Activated naive CD8-positive, alpha-beta T cell treated with anti-CD3 and anti-CD28 coated beads, Interleukin-2, amount 10 ng/mL, durations not matched to agents 7 days and 5 days (primary cell): ENCODE measurements around the gene HADHB. TPM values are rescaled to one million over a fixed set of nuclear protein-coding genes. Genes with fewer than 3 reads are reported as not detected.
"Not testable (repeated sequence)": the region's sequence is repeated elsewhere in the genome, so short reads cannot be mapped to it uniquely, and the experiment has no call there.

Experiments used
- ATAC-seq: fragments of 150-1000 bp; cut with Tn5 transposase; one replicate; pipeline ENCODE4 v1.10.0; 2021; ENCODE audit warnings: low read depth, moderate library complexity
- POLR2A ChIA-PET: fragments of 350-600 bp; sonication (Branson Sonifier 250); formaldehyde crosslinking; loops from one replicate; lab custom pipeline; 2021; ENCODE audit warnings: antibody characterized with exemption; lab: Charles Lee
- DNase-seq: peaks from one replicate; pipeline ENCODE4 v3.0.0; 2021
- H3K27ac Mint-ChIP-seq: one replicate; pipeline ENCODE4 v1.8.0; 2022; ENCODE audit warnings: mild to moderate bottlenecking, mixed read lengths
- H3K27me3 Mint-ChIP-seq: one replicate; pipeline ENCODE4 v1.8.0; 2022; ENCODE audit warnings: mild to moderate bottlenecking, moderate library complexity, mixed read lengths
- H3K36me3 Mint-ChIP-seq: one replicate; pipeline ENCODE4 v1.8.0; 2021; ENCODE audit warnings: mild to moderate bottlenecking, mixed read lengths
- H3K4me1 Mint-ChIP-seq: one replicate; pipeline ENCODE4 v1.8.0; 2021; ENCODE audit warnings: mixed read lengths
- H3K4me3 Mint-ChIP-seq: one replicate; pipeline ENCODE4 v1.8.0; 2022; ENCODE audit warnings: mild to moderate bottlenecking, moderate library complexity, mixed read lengths
- H3K9me3 Mint-ChIP-seq: one replicate; pipeline ENCODE4 v1.8.0; 2021; ENCODE audit warnings: mixed read lengths
- total RNA-seq, 2 experiments: library from RNA; stranded (reverse); gene quantifications; one replicate each; pipeline ENCODE4 v1.2.3, GENCODE V29; 2021

The HADHB gene
- total RNA-seq, 2 experiments from 2014 or later, result 68.1 to 72.7 TPM

DNA sequence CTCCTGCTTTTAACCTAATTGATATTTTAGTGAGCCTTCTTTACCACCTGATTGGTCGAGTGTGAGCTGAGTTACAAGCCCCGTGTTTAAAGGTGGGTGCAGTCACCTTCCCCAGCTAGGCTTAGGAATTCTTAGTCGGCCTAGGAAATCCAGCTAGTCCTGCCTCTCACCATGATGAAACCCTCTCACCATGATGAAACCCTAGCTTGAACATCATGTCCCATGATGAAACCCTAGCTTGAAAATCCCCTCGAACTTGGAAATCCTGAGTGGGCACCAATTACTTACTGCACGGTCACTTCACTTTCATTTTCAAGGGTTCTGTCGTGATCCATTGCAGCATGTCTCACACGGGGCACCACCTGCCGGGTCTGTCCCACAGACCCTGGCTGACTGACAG is 14.1 kb downstream of the HADHB start:
- DNase-seq, POLR2A ChIA-PET, H3K4me3 Mint-ChIP-seq, H3K4me1 Mint-ChIP-seq, H3K27ac Mint-ChIP-seq, H3K9me3 Mint-ChIP-seq, H3K27me3 Mint-ChIP-seq, ATAC-seq: not testable (repeated sequence)
- peaks cover 11% of the 10 kb centered on the region for H3K36me3 Mint-ChIP-seq

DNA sequence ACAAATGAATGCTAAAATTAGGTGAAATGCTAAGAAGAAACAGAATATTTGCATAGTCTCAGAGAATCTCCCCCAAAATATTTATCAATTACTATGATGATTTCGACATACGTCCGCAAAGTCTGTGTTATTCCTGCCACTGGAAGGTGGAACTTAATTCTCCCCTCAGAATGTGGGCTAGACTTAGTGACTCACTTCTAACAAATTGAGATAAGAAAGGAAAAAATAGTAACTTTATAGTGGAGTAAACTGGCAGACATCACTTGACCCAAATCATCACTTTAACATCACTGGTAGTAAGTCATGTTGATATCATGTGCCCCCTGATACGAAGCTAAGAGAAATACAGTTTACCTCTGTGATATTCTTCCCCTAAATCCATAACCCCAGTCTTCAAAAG is 23.5 kb downstream of the HADHB start:
- H3K4me3 Mint-ChIP-seq, result no peak overlapping the region
- H3K4me1 Mint-ChIP-seq, result peaks cover 3% of the 10 kb centered on the region
- DNase-seq, result no peak
- H3K36me3 Mint-ChIP-seq, result peaks cover 20% of the 10 kb centered on the region
- POLR2A ChIA-PET, result no interaction called here
- H3K27ac Mint-ChIP-seq, result no peak overlapping the region
- no peaks in the 10 kb centered on the region for H3K9me3 Mint-ChIP-seq
- no peaks in the 10 kb centered on the region for H3K27me3 Mint-ChIP-seq
- ATAC-seq, result no peak

DNA sequence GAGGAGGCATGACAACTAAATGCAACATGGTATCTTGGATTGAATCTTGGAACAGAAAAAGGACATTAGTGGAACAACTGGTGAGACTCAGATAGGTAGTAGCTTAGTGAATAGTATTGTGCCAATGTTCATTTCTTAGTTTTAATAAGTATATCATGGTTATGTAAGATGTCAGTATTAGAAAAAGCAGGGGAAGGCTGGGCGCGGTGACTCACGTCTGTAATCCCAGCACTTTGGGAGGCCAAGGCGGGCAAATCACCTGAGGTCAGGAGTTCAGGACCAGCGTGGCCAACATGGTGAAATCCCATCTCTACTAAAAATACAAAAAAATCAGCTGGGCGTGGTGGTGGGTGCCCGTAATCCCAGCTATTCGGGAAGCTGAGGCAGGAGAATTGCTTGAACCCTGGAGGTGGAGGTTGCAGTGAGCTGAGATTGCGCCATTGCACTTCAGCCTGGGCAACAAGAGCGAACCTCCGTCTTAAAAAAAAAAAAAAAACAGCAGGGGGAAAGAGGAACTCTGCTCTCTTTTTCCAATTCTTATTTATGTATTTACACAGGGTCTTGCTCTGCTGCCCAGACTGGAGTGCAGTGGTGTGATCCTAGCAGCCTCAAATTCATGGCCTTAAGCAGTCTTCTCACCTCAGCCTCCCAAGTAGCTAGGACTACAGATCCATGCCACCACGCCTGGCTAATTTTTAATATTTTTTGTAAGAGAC is 24.1 kb downstream of the HADHB start:
- DNase-seq, POLR2A ChIA-PET: not testable (repeated sequence)

DNA sequence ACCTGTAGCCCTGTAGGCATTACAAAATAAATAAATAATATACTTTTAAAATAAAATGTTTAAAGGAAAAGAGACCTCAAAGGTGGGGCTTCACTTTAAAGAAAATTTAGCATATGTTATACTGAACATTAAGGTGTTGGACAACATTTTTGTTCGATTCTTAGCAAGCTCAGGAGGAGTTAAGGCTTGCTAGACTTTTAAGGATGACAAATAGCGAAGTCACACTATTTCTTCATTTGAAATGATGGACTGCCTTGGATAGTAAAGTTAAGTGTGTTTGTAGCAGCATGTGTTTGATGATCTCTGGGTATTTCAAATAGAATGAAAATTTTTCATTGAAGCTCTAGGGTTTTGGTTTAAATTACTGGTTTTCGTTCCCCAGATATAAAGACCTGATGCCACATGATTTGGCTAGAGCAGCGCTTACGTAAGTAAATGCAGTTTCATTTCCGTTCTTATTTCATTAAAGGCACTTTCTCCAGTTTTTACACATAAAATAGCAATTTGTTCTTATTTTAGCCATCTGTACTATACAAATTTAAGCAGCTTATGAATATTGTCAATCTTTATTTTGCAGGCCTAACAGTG is 24.9 kb downstream of the HADHB start:
- no peak overlapping the region for H3K27ac Mint-ChIP-seq
- ATAC-seq, result no peak

More for the DNA sequence above, 24.1 kb downstream of the HADHB start:
- not testable (repeated sequence) for ATAC-seq, H3K9me3 Mint-ChIP-seq, H3K27ac Mint-ChIP-seq, H3K4me3 Mint-ChIP-seq, H3K4me1 Mint-ChIP-seq, H3K27me3 Mint-ChIP-seq
- peaks cover 20% of the 10 kb centered on the region for H3K36me3 Mint-ChIP-seq

DNA sequence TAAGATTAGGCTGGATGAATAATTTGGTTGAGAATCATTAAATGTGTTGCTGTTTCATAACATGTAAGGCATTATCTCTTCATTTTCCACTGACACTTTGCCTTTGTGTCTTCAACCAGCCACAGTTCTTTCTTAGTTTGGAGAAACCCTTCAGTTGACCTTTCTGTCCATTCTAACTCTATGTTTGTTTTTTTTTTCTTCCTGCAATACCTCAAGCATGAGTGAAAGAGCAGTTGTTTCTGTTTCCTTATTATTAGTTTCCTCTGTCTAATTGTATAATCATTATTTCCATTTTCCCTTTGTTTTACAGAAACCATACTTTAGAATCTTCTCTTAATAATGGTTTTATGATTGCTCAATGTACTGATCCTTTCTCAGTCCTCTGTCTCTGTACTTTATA is 25.6 kb downstream of the HADHB start:
- H3K36me3 Mint-ChIP-seq, result peaks cover 18% of the 10 kb centered on the region
- no peak overlapping the region for H3K4me3 Mint-ChIP-seq
- DNase-seq, result no peak
- H3K9me3 Mint-ChIP-seq, result no peaks in the 10 kb centered on the region
- no peaks in the 10 kb centered on the region for H3K27me3 Mint-ChIP-seq
- no peak overlapping the region for H3K27ac Mint-ChIP-seq
- no peak for ATAC-seq
- peaks cover 3% of the 10 kb centered on the region for H3K4me1 Mint-ChIP-seq
- POLR2A ChIA-PET, result no interaction called here

More for the DNA sequence above, 24.9 kb downstream of the HADHB start:
- Mint-ChIP-seq H3K4me1 (peaks cover 3% of the 10 kb centered on the region), H3K9me3 (no peaks in the 10 kb centered on the region), H3K36me3 (peaks cover 18% of the 10 kb centered on the region), H3K4me3 (no peak overlapping the region), H3K27me3 (no peaks in the 10 kb centered on the region)
- DNase-seq, result no peak
- POLR2A ChIA-PET, result no interaction called here

DNA sequence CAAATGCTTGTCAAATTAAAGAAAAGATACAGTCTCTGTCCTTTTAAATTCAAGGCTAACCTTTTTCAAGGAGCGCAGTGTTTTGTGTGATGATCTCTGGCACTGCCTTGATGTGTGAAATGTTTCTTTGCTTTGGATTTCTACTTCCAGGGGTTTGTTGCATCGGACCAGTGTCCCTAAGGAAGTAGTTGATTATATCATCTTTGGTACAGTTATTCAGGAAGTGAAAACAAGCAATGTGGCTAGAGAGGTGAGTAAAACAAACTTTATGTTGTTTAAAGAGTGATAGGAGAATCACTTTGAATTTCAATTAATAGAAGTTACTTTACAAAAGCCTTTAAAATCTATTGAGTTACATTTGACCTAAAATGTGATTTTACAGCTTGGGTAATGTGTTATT is 28.8 kb downstream of the HADHB start:
- POLR2A ChIA-PET, result no interaction called here
- Mint-ChIP-seq H3K4me1 (peaks cover 3% of the 10 kb centered on the region), H3K9me3 (no peaks in the 10 kb centered on the region), H3K36me3 (peaks cover 13% of the 10 kb centered on the region), H3K27ac (no peak overlapping the region), H3K27me3 (no peaks in the 10 kb centered on the region), H3K4me3 (no peak overlapping the region)
- ATAC-seq (no peak), DNase-seq (no peak)

DNA sequence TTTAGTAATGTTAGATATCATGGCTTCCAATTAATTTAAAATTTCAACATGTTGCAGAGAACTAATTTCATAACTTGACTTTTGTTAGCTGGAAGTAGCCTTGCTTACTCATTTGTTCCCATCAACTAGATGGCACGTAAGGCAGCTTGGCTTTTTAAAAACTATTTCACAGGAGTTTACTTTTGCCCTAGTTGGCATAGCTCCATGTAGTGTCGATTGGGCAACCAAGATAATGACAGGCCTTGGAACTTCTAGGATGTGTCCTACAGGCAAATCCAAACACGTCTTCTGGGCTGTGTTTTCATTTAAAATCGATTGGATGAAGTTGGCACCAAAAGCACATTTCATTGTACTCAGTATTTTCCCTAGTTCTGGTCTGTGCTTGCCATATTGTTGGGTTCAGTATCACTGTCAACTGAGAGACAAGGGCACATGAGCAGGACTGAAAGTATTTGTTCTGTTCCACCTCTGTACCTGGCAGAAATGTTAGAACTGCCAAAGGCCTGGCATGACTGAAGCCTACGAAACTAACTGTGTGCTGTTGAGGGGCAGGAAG is 29.4 kb downstream of the HADHB start:
- ATAC-seq (no peak), DNase-seq (no peak)
- no peak overlapping the region for H3K27ac Mint-ChIP-seq
- no peak overlapping the region for H3K4me3 Mint-ChIP-seq
- peaks cover 3% of the 10 kb centered on the region for H3K4me1 Mint-ChIP-seq
- POLR2A ChIA-PET, result no interaction called here
- H3K9me3 Mint-ChIP-seq, result no peaks in the 10 kb centered on the region
- peaks cover 13% of the 10 kb centered on the region for H3K36me3 Mint-ChIP-seq
- H3K27me3 Mint-ChIP-seq, result no peaks in the 10 kb centered on the region

DNA sequence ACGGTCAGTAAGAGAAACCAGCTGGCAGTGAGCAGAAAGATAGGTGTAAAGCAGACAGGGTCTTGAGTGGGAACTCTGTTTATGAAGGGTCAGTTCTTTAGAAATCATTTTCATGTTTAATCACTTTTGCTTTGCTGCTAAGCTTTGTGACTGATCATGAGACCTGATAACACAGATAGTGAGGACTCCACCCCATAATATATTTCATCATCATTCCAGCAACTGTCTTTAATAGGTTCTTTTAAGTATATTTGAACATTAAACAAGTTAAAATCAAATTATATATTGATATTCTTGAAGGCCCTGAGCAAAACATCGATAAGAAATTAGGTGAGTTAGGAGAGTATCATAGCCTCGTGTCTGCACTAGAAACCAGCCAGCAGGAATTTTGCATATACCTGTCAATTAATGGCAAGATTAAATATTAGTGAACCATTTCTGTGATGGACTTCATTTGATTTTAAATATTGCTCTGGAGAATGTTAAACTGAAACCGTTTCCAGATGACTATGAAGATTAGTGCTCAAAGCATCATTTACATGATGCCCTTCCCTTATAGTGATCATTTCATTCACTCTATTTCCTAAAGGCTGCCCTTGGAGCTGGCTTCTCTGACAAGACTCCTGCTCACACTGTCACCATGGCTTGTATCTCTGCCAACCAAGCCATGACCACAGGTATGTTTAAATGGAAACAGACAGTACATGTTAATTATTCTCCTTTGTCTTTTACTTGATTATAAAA is 31.9 kb downstream of the HADHB start:
- Mint-ChIP-seq H3K9me3 (no peaks in the 10 kb centered on the region), H3K4me1 (no peaks in the 10 kb centered on the region), H3K27me3 (no peaks in the 10 kb centered on the region), H3K36me3 (peaks cover 16% of the 10 kb centered on the region), H3K4me3 (no peak overlapping the region), H3K27ac (no peak overlapping the region)
- DNase-seq (no peak), ATAC-seq (no peak)
- POLR2A ChIA-PET, result no interaction called here

DNA sequence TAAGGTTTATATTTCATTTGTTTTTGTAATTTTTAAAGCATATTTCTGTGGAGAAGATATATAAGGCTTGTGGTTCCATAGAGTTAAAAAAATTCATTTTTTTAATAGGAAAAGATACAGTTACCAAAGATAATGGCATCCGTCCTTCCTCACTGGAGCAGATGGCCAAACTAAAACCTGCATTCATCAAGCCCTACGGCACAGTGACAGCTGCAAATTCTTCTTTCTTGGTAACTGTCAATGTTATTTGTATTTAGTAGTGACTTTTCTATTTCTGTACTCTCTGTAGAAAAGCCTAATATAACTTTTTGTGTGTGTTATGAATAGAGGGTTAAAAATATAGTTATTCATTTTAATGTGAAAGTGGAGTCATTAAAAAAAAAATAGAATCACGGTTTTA is 35.1 kb downstream of the HADHB start:
- Mint-ChIP-seq H3K27ac (no peak overlapping the region), H3K27me3 (no peaks in the 10 kb centered on the region), H3K36me3 (peaks cover 23% of the 10 kb centered on the region), H3K4me1 (peaks cover 2% of the 10 kb centered on the region), H3K9me3 (no peaks in the 10 kb centered on the region), H3K4me3 (no peak overlapping the region)
- POLR2A ChIA-PET, result no interaction called here
- ATAC-seq (no peak), DNase-seq (no peak)

DNA sequence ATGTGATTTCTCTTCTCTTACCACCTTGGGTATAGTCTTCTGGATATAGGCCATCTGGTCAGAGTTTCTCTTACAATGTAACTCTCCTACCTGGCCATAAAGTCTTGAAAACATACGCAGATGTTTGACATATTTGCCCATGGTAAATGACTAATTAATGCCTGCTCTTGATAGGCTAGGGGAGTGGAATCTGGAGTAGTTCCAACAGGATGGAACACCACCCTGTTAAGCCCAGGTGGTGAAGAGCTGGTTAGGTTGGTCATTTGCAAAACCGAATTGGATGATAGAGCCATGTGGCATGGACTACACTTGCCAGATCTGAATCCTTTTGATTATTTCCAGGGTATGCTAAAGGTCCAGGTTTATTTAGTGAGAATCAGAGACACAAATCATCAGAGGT is 36.5 kb downstream of the HADHB start:
- no peaks in the 10 kb centered on the region for H3K27me3 Mint-ChIP-seq
- DNase-seq, result no peak
- no peaks in the 10 kb centered on the region for H3K9me3 Mint-ChIP-seq
- H3K36me3 Mint-ChIP-seq, result peaks cover 26% of the 10 kb centered on the region
- H3K4me3 Mint-ChIP-seq, result no peak overlapping the region
- ATAC-seq, result no peak
- POLR2A ChIA-PET, result no interaction called here
- peaks cover 2% of the 10 kb centered on the region for H3K4me1 Mint-ChIP-seq
- no peak overlapping the region for H3K27ac Mint-ChIP-seq

DNA sequence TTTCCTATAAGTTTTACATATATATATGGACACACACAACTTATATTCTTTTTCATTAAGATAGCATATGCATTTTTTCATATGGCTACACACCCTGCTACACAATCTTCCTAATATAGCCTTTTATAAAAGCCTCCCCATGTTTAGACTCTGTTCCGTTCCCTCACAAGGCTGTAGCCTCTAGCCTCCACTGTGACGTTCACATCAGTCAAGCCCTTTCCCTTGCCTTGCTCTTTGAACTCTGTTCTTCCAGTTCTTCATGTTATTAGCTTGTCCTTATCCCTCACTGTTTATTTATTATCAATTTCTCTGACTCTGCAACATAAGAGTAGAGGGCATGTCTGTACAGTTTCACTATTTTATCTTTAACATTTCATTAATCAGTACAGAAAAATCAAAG is 38.9 kb downstream of the HADHB start:
- no peak for DNase-seq
- H3K27me3 Mint-ChIP-seq, result no peaks in the 10 kb centered on the region

DNA sequence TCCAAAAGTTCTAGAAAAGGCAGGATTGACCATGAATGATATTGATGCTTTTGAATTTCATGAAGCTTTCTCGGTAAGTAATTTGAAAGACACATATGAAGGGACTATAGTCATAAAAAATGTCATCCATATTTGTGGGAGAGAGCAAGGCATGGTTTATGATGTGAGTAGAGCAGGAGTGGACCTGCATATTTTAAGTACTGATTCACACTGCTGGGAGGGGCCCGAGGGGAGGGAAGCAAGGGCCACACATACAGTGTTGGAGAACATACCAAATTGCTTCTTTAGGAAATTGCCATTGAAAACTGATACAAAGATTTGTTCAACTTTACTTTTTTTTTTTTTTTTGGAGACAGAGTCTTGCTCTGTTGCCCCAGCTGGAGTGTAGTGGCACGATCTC is 39.4 kb downstream of the HADHB start:
- H3K4me1 Mint-ChIP-seq, result peaks cover 2% of the 10 kb centered on the region
- H3K27me3 Mint-ChIP-seq, result no peaks in the 10 kb centered on the region
- no peak for DNase-seq
- POLR2A ChIA-PET, result no interaction called here
- no peaks in the 10 kb centered on the region for H3K9me3 Mint-ChIP-seq
- H3K36me3 Mint-ChIP-seq, result peaks cover 27% of the 10 kb centered on the region
- H3K4me3 Mint-ChIP-seq, result no peak overlapping the region
- no peak for ATAC-seq
- no peak overlapping the region for H3K27ac Mint-ChIP-seq

More for the DNA sequence above, 38.9 kb downstream of the HADHB start:
- H3K36me3 Mint-ChIP-seq, result peaks cover 29% of the 10 kb centered on the region
- H3K4me1 Mint-ChIP-seq, result peaks cover 2% of the 10 kb centered on the region
- no peak overlapping the region for H3K27ac Mint-ChIP-seq
- POLR2A ChIA-PET, result no interaction called here
- no peaks in the 10 kb centered on the region for H3K9me3 Mint-ChIP-seq
- H3K4me3 Mint-ChIP-seq, result no peak overlapping the region
- no peak for ATAC-seq

DNA sequence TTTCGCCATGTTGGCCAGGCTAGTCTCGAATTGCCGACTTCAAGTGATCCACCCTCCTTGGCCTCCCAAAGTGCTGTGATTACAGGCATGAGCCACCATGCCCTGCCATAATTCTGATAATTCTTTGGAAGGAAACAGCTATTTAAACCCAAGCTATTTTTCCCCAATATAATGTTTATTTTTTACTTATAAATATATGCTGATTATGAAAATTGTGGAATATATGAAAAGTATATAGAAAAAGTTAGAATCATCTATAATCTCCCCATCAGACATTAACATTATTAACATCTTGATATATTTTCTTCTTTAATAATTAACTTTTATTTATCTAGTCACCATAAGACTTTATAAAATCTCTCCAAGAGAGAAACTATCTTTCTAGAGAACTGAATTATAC is 41.2 kb downstream of the HADHB start:
- DNase-seq (no peak), ATAC-seq (no peak)
- H3K4me3 Mint-ChIP-seq, result no peak overlapping the region
- H3K4me1 Mint-ChIP-seq, result peaks cover 2% of the 10 kb centered on the region
- H3K27me3 Mint-ChIP-seq, result no peaks in the 10 kb centered on the region
- no peaks in the 10 kb centered on the region for H3K9me3 Mint-ChIP-seq
- POLR2A ChIA-PET, result interaction anchor here (0.5 kb wide), 1 partner anchor 20 kb away, joined by 3 read pairs; no protein-coding TSS in a partner anchor
- peaks cover 25% of the 10 kb centered on the region for H3K36me3 Mint-ChIP-seq
- H3K27ac Mint-ChIP-seq, result no peak overlapping the region
